ENCODE data around the gene RETN.

- TF ChIP-seq POLR2A (IDR thresholded peaks at IDR 0.05; ENCODE audit: low read length) = no peak
- no peak for TF ChIP-seq GATA1 (IDR thresholded peaks at IDR 0.05; ENCODE audit: low read depth, low read length)
Observed at GRCh38 chr19:7636317-7636690, 32.5 kb upstream of the RETN start.

All from erythroblast (primary cell).